GM19463 (cell line): Measurements from ENCODE around the gene CNPY2.
"Not testable (repeated sequence)": the region's sequence is repeated elsewhere in the genome, so short reads cannot be mapped to it uniquely, and the experiment has no call there.

Experiments
- ATAC-seq: cut with Tn5 transposase; IDR thresholded peaks from one replicate; pipeline ENCODE4 v1.9.1; 2021; ENCODE audit warnings: mild to moderate bottlenecking, moderate library complexity; ENCODE audit not compliant: unreplicated experiment

Gene CNPY2

GRCh38 chr12:56333679-56334489 lies 18.1 kb upstream of the CNPY2 start, which contains the start of gene PAN2:
Gene PAN2 (minus strand): TSS chr12:56334000. CDS start chr12:56333094, 906 bp downstream.
- ATAC-seq = peak; percentile 95

- no peak for ATAC-seq
Observed at GRCh38 chr12:56333197-56333678, 17.4 kb upstream of the CNPY2 start.

- ATAC-seq = no peak
Observed at GRCh38 chr12:56332512-56333196, 16.9 kb upstream of the CNPY2 start.

GRCh38 chr12:56330936-56331490 lies 15.2 kb upstream of the CNPY2 start:
- no peak for ATAC-seq

GRCh38 chr12:56326533-56326932 lies 10.7 kb upstream of the CNPY2 start:
- no peak for ATAC-seq

GRCh38 chr12:56326126-56326525 lies 10.3 kb upstream of the CNPY2 start:
- no peak for ATAC-seq

- no peak for ATAC-seq
Observed at GRCh38 chr12:56324206-56324605, 8.4 kb upstream of the CNPY2 start.

- ATAC-seq = not testable (repeated sequence)
Observed at GRCh38 chr12:56321610-56322009, 5.8 kb upstream of the CNPY2 start.

- ATAC-seq = no peak
Observed at GRCh38 chr12:56321027-56321426, 5.2 kb upstream of the CNPY2 start.

GRCh38 chr12:56317675-56318074 lies 1.9 kb upstream of the CNPY2 start:
- no peak for ATAC-seq

GRCh38 chr12:56315249-56315621 lies 553 bp downstream of the CNPY2 start:
- ATAC-seq = no peak

- no peak for ATAC-seq
Observed at GRCh38 chr12:56311003-56311402, 4.8 kb downstream of the CNPY2 start.

- no peak for ATAC-seq
Observed at GRCh38 chr12:56308714-56309113, 7.1 kb downstream of the CNPY2 start.

- no peak for ATAC-seq
Observed at GRCh38 chr12:56307221-56307965, 8.4 kb downstream of the CNPY2 start.

GRCh38 chr12:56304872-56305590 lies 10.8 kb downstream of the CNPY2 start:
- no peak for ATAC-seq

- no peak for ATAC-seq
Observed at GRCh38 chr12:56304276-56304675, 11.5 kb downstream of the CNPY2 start.

- ATAC-seq = no peak
Observed at GRCh38 chr12:56300644-56301464, 14.9 kb downstream of the CNPY2 start.

GRCh38 chr12:56299853-56300643 lies 15.7 kb downstream of the CNPY2 start, which contains the start of gene CS:
Gene CS (minus strand): TSS chr12:56300330. CDS start chr12:56300201, 129 bp downstream.
- peak; percentile 92 for ATAC-seq
